GM19023 (cell line): ENCODE results near the gene TFAP2A.

ENCODE experiments used
- ATAC-seq: cut with Tn5 transposase; IDR thresholded peaks from one replicate; pipeline ENCODE4 v1.9.1; 2021; ENCODE audit warnings: mild to moderate bottlenecking, moderate library complexity; ENCODE audit not compliant: unreplicated experiment

TFAP2A gene

DNA sequence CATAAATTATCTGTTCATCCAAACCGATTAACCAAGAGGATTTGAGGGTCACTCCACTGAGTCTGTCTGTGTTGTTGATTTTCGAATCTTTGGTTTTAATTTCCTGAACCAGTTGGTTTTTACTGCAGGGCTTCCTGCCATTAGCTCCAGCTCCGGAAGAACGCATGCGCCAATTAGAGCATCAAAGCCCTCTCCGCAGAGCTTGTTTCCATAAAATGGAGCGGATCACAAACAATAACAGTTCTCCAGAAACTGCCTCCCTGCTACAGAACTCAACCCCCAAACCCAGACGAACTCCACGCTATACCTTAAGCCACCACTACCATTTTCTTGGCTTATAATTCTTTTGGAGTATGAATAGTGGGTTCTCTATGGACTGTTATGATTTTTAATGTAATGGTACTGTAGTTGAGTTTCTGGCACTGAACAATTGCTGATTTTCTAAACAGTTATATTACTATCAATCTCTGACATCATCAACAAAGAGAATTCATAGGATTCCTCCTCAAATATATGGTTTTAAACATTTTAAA, 13.8 kb downstream of the TFAP2A start:
- no peak for ATAC-seq

DNA sequence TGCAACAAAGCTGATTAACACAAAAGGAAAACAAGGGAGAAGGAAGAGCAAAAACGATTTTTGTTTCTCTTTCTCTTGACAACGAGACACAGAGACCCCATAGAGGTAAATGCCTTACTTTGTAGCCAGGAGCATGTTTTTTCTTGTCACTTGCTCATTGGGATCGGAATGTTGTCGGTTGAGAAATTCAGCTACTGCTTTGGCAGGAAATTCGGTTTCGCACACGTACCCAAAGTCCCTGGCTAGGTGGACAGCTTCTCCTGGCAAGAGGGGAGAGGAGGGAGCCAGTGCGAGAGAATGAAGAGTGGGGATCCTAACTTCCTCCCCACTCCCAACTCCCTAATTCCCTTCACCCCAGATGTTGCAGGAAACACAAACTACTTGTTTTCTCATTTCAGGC, 14.5 kb downstream of the TFAP2A start:
- no peak for ATAC-seq

DNA sequence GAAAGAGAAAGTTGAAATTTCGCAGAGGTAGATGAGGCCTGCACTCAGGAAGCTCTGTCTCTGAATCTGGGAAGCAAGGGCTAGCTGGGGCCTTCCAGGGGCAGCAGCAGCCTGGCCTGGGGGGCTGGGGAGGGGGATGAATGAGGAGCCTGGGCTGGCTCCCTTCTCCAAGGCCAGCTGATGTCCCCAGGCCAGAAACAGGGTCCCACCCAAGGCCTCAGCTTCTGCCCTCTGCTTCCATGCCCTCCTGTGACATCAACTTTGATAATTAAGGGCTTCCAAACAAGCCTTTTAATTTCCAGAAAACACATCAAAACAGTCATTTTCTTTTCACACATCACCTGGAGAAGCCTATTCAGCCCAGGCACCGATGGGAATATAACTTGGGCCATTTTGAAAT, 15.4 kb downstream of the TFAP2A start:
- no peak for ATAC-seq

DNA sequence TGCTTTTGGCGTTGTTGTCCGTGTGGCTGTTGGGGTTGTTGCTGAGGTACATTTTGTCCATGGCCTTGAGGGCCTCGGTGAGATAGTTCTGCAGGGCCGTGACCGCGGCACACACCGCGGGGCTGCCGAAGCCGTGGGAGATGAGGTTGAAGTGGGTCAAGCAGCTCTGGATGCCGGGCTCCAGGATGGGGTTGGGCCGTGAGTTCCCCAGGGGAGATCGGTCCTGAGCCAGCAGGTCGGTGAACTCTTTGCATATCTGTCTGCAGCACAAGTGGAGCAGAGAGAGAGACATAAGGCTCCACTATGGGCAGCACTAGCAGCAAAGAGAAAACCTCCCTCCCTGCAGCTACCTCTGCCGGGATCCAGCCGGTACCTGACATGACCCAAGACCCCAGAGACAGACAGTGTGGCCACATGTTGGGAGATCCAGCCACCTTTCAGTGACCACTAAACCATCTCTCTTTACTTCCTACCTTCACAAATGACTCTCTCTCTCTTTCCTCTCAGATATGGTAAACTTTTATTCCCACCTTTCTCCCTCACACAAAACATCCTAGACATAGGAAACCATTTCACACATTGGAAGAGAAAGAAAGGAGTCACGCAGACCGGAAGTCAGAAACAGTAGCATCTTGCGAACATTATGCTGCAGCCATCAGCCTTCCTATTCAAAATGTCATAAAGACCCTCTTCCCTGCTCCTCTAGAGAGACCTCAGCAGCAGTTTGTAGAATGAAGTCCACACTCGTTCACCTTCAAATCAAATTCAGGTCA, 16.2 kb downstream of the TFAP2A start:
- no peak for ATAC-seq

DNA sequence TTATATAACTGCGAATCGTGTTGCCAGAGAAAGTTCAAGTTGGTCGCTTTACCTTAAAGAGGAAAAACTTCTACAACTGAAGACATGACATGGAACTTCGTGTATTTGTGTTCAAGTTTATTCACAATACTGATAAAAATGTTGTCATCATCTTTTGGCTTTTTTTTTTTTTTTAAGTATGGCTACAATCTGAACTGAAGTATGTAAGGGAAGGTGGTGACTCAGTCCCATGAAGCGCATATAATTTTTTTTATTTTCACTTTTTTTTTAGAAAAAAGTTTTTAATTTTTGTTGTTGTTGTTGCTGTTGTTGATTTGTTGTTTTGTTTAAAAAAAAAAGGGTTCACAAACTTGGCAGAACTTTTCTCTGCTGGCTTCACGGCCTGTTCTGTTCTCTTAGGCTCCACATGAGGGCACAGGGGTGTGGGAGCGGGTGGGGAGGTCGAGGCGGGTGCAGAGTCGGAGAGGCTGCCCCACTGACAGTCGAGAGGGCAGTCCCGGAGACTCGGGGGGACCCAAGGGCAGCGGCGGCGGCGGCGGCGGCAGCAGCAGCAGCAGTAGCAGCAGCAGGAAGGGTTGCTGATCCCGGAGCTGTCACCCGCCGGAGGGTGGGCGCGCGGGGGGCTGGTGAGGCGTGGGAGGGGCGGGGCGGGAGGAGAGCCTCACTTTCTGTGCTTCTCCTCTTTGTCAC, 17.0 kb downstream of the TFAP2A start:
- no peak for ATAC-seq

DNA sequence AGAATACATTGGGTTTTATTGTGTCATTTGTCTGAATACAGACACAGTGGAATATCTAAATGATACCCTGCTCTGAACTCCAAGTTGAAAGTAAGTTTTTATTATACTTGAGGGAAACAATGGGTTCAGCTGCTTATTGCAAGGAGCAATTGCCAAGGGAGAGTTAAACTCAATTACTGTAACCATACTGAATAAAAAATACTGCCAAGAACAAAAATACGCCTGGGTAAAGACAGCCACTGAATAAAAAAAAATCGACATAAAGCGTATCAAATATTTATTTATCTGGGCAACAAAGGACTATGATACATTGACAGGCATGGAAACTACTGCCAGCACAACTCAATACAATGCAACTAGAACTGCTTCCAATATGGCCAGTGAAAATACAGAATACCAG, 18.1 kb downstream of the TFAP2A start:
- ATAC-seq, result no peak

DNA sequence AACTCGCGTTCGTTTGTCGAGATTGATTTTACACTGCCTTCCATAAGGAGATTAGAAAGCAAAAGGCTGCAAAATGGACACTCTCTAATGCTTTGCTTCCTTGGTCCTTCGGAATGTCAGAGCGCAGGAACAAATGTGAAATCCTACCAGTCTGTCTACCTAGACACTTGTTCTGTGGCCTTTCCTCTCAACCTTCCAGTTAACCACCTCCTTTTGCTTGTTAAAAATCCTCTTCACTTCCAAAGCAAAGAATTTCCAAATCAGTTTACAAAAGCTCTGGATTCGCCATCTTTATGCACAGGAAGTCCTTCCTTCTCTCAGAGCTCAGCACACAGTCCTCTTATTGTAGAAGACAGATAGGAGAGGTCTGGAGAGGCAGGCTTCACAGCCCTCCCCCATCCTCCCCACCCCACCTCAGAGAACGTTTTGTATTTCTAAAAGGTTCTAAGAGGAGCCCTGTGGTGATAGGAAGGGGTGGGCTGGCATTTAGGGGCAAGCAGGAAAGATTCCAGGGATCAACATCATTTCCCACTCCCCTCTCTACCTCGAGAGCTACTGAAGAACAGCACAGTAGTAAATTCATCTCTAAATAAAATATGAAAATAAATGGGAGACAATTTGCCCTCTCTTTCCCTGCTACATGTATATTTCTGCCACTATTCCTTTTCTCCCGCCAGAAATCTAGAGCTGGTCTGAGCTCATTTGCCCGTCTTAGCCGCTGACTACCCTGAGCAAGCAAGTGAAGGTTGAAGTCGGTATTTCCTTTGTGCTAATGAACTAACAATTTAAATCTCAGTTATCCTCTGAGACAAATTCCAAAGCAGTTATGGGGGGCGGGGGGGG, 18.9 kb downstream of the TFAP2A start:
- no peak for ATAC-seq

DNA sequence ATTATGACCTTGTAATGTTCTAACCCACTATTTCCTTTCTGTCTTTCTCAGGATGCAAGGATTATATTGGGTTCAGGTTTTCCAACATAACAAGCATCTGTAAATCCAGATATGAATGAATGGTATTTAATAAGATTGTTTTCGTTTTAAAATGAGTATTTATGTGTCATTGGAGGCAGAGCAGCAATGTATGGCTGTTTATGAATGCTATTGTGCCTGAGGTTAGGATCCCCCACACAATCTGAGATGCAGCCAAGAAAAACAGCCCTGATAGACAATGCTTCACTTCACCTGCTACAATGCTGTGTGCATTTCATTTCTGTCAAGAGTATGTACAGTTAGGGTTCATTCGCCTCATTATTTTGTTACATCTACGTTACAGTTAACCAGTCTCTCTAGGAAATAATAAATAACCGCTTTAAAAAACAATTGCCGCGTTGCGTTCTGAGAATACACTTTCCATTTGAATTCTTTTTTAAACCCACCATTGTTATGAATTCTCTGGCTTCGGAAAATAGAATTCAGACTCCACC, 19.6 kb downstream of the TFAP2A start:
- no peak for ATAC-seq

DNA sequence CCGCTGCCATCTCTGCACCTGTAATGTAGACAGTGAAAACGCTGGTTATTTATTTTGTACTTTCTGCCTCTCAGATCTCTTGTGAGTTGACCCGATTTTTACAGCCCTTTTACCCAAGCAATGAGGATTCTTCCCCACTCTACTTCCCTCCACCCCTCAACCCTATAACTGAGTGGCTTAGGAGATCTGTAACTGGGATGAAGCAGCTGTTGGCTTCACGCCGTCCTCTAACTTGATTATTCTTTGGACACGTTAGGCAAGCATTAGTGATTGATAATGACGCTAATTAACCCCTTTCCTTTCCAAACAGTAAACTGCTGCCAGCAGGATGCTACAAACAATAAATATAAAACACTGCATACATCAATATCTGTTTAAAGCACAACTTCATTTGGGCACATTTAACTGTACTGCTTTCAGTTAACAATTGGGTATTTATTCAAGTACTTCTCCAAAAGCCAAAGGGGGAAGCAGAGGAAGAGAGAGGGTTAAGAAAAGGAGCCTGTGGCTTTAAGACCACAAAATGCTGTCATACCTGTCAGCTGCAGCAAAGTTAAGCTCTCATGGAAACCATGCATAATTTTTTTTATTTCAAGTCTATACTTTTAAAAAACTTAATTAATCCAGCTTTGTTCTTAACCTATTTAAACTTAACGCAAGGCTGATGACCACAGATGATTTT, 21.2 kb downstream of the TFAP2A start:
- ATAC-seq, result no peak

DNA sequence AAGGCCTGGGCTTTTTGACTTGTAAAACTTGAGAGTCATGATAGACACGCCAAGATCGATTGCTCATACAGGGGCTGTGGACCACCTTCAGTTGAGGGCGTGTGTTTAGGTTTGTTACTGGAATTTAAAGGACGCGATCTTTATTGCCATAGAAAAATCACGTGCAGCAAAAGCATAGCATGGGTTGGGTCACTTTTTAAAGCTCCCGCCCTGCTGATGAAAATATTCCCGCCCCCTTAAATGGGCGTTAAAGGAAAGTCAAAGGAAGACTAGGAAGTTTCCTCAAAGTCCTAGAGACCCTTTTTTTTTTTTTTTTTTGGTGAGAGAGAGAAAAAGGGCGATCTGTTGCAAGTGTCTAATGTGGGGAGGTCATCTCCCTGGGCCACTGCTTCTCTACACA, 23.1 kb downstream of the TFAP2A start:
- ATAC-seq, result no peak

DNA sequence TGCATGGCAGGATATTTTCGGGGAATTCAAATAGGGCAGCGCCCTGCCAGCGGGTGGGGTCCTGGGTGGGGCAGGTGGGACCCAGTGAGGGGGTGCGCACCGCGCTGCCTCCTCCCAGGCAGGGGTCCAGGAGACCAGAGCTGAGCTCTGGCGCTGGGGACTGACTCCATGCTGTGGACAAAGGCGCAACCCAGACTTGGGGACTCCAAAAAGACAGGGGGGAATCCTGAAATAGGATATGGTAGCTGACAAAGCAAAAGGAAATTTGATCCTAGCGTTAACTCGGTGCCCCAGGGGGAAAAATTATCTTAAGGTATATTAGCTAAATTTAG, 23.6 kb downstream of the TFAP2A start:
- ATAC-seq, result no peak

DNA sequence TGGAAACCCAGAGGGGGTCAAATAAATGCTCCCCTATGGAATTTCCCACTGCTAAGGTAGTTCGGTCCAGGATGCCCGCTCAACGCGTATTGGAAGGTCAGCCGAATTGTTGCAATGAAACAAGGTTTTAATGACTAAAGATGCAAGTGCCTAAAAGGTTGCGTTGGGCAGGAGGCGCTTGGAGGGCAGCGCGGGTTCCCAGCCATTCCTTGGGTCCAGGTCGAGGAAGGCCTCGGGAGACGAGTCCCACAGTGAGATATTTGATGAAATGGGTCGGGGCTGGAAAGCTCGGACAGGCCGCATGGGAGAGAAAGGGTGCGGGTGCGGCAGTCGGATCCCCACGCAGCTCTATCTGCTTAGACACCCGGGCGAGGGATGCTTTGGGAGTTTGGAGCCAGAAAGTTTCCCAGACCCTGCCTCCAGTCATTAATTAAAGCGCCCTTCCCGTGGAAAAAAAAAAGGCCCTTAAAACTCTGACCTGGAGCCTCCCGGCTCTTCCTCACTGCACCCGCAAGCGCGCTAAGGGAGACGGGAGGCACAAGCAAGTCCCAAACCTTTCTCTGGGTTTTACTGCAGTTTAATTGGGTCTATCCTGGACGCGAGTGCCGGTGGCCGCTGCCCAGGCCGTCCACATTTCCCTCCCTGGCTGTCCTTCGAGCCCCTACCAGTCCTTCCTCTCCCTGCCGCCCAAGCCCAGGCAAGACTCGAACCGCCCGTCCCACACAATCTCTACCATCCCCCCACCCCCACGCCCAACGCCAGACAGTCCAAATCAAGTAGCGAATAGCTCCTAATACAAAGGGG, 24.2 kb downstream of the TFAP2A start:
- no peak for ATAC-seq

DNA sequence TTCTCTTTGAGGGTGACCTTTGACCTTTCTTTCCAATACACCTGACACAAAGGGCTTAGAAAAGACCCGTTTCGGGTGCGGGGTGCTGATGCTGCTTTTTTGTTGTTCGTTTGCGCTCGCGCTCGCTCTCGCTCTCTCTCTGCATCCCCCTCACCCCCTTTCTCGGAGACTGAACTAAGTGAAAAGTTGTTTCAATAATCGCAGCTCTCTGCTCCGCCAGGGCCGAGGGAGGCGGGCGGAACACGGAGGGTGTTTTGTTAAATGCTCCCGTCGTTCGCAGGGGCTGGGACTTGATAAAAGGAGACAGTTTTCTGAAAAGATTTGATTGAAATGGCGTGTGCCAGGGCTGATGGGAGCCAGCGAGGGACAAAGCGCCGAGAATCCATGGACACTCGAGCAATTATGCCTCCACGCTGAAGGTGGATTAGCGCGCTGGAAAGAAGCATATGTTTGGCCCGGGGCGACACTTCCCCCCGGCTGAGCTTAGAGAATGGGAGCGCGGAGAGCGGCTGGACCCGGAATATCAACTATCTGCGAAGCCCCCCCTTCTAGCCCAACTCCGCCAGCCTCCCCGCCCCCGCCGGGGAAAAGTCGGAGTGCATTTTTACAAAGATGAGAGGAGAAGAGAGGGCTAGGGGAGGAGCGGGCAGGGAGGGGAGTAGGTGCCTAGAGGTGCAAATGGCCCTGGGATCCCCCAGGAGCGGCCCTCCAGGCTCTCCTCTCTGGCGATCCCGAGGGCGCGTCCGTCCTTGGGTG, 25.0 kb downstream of the TFAP2A start:
- ATAC-seq, result no peak

DNA sequence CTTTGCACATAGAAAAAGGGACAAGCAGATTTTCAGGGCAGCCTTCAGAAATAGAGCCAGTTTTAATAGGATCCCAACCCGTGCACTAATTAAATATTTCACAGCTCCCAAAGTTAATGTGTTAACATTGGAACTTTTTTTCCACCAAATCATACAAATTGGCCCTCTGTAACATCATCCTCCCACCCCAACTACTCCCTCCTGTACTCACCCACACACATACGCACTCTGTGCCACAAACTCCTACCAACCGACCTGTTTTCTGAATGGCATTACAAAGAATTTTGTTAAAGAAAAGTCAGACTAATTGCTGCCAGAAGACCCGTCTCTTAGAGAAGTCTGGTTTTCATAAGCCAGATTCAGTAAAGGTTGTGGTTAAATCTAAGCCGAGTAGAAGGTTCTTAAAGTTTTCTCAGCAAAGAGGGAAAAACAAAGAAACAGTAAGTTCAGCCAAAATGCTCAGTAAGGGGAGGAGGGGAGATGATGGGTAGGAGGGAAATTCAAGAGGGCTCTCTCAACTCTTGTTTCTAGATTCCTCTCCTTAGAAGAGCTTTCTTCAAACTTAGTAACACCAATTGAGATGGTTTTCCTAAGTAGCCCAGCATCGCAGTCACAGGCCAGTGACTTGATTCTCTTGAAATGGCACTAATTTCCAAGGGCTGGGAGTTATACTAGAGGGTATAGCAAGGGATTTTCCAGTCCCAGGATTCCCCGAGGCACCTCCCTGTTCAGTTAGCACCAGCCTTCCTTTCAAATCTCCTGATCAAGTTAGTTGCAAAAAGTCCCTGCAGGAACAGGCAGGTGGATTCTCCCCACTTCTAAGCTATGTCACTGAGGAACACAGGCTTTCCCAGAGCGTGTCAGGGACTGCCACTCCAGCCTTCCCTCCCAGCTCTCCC, 27.9 kb downstream of the TFAP2A start:
- no peak for ATAC-seq

DNA sequence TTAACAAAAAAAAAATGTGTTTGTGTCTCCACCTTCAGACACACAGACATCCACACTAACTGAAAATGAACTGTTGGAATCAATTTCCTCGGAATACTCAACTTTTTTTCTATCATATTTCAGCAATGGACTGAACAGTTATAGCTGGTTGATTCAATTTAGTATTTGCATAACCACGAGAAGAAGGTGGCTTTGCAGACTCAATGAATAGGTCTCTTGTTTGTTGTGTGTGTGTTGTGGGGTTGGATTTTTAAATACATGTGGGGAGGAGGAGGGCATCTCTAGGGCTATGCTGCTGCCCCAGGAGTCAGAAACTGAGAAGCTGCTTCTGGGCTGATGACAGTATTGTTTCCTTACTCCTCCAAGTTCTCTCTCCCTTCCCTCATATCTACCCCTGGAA, 28.7 kb downstream of the TFAP2A start:
- ATAC-seq, result no peak

DNA sequence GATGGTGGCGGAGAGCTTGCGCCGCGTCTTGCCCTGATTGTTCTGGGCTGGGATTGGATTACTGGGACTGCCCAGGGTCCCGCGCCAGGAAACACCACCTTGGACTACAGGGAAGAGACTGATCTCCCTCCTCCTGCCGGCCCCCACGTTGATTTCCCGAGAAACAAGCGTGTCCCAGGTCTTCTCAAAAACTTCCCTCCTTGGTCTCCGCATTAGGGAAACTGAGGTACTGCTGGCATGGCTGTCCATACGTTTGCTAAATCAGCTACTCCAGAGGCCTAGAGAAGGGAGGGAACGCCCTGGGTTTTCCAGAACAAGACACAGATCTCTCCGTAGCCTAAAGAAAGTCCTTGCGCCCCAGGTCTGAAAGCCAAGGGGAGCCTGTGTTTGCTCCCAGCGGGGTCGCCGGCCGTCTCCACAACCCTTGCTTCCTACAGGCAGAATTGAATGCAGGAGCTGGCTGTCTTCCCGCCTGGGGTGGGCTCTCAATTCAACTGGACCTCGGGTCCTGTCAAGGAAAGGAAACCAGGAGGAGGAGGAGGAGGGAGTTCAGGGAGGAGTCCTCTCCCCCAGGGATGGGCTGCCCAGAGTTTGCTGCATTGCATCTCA, 29.2 kb downstream of the TFAP2A start:
- no peak for ATAC-seq

DNA sequence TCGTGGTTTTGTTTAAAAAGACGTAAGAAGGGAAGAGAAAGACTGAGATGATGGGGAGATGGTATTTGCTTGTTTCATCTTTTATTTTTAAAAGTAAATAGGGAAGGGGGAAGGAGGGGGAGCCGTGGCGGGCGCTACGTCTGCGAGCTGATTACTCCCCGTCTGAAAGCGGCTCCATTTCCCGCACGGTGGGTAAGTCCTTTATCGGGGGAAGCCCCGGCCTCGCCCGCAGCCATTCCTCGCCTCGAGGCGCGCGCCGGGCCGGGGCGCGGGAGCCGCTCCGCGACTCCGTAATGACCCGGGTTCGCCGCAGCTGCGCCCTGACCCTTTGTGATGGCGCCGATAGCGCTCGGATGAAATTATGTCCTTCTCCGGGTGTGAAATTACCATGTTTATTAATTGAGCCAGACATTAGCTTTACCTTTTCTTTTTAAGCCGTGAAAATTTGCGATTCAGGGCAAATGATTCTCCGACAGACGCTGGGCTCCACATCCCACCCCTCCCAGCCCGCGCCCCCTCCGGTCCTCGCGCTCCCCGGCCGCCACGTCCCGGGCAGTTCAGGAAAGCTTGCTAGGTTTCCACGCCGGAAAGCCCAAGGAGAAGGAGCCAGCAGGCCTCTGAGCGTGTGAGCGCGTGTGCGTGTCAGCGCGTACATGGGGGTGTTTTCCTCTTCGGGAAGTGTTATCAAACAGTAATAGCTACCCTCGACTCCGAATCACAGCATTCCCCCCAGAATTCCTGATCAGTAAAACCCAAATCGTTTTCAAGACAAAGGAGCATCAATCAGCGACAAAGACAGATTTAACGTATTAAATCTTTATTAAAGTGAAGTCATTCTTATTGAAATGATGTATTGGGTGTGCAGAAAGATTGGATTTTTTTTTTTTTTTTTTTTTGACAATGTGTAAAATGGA, 30.0 kb downstream of the TFAP2A start:
- ATAC-seq, result no peak
